ENCODE measurements around the gene MNT.

The MNT gene

DNA sequence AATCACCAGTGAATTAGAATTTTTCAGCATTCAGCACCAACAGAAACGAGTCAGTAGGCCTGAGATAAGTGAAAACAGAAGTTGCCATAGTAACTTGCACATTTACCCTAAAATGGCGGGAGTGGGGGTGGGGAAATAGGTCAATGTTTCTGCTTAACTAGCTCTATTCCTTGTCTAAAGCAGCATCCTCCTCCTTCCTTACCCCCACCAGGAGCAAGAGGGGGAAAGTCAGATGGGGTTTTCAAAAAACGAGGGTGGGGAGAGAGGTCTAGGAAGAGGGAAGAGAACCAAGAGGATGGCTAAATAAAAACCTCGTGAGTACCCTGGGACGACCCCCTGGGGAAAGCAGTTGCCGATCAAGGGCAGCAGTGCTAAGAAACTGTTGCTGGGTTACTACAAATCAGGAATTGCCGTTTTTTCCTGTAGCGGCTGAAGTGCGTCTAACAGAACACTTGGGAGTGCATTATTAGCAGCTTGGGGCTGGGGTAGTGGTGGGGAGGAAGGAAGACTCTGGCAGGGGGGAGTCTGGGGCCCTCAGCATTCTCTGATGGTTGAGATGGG lies 34.4 kb upstream of the MNT start:
- Histone ChIP-seq H3K9me3 (replicated peaks; ENCODE audit: low read length) (no peaks in the 10 kb centered on the region), H3K4me3 (ENCODE audit: low read length) (no peak overlapping the region), H3K4me1 (ENCODE audit: control insufficient read depth, insufficient read depth, low read length) (peaks cover 8% of the 10 kb centered on the region), H3K36me3 (ENCODE audit: insufficient read depth, low read length) (peaks cover 32% of the 10 kb centered on the region), H3K27me3 (ENCODE audit: control insufficient read depth, insufficient read depth, low read length) (no peaks in the 10 kb centered on the region), H3K4me2 (ENCODE audit: low read length) (no peak overlapping the region), H3K9ac (ENCODE audit: low read depth, low read length) (no peak overlapping the region)

DNA sequence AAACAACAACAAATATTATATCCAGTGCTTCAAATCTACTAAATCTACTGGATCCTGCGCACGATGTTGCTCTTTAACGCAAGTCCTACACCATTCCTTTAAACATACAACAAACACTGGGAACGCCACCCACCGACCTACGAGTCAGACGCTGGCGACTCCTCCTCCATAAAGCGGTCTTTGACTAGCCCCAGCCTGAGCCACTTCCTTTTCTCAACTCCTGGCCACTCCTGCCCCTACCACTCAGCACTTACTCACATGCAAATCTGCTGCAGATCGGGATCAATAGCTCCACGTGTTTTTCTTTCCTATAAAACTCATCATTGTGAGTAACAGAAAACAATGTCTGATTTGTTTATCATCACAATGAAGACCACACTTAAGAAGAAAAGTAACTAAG lies 32.8 kb upstream of the MNT start:
- H3K36me3 ChIP-seq (ENCODE audit: insufficient read depth, low read length), result peaks cover 25% of the 10 kb centered on the region
- H3K4me1 ChIP-seq (ENCODE audit: control insufficient read depth, insufficient read depth, low read length), result peaks cover 2% of the 10 kb centered on the region
- H3K9me3 ChIP-seq (replicated peaks; ENCODE audit: low read length), result no peaks in the 10 kb centered on the region

DNA sequence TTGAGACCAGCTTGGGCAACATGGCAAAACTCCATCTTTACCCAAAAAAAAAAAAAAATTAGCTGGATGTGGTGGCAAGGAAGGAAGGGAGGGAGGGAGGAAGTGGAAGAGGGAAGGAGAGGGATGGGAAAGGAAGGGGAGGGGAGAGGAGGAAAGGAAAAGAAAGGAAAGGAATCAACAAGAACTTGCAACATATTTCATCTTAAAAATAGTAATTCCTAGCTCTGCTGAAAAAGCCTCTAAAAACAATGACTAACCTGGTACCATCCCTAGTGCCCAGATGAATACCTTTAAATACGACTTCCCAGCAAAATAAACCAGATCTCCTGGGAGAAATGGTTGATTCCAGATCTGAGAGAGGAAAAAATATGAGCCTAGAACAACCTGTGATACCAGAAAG lies 27.1 kb upstream of the MNT start:
- Histone ChIP-seq H3K9ac (ENCODE audit: low read depth, low read length) (no peak overlapping the region), H3K4me2 (ENCODE audit: low read length) (no peak overlapping the region), H3K9me3 (replicated peaks; ENCODE audit: low read length) (no peaks in the 10 kb centered on the region), H3K4me3 (ENCODE audit: low read length) (no peak overlapping the region), H3K27me3 (ENCODE audit: control insufficient read depth, insufficient read depth, low read length) (no peaks in the 10 kb centered on the region), H3K4me1 (ENCODE audit: control insufficient read depth, insufficient read depth, low read length) (no peaks in the 10 kb centered on the region), H3K36me3 (ENCODE audit: insufficient read depth, low read length) (peaks cover 6% of the 10 kb centered on the region)

More for the DNA sequence above, 32.8 kb upstream of the MNT start:
- no peak overlapping the region for H3K4me3 ChIP-seq (ENCODE audit: low read length)
- no peak overlapping the region for H3K4me2 ChIP-seq (ENCODE audit: low read length)
- no peaks in the 10 kb centered on the region for H3K27me3 ChIP-seq (ENCODE audit: control insufficient read depth, insufficient read depth, low read length)
- no peak overlapping the region for H3K9ac ChIP-seq (ENCODE audit: low read depth, low read length)

DNA sequence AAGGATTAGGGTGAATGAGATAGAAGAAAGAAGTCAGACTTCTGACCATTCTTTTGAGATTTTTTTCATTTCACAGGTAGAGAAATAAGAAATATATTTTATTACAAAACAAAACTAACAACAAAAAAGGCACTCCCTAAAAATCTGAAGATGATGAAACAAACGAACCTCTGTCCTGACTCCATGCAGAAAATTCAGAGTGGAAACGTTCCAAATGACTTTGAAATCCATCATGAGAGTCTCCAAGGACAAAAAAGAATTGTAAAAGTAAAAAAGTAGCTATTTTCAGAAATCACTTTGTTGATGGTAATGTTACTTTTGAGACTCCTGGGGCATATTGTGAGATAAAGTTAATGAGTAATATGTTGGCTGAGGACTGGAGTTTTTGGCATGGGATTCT lies 26.4 kb upstream of the MNT start:
- peaks cover 2% of the 10 kb centered on the region for H3K36me3 ChIP-seq (ENCODE audit: insufficient read depth, low read length)
- H3K9ac ChIP-seq (ENCODE audit: low read depth, low read length), result no peak overlapping the region
- no peak overlapping the region for H3K4me2 ChIP-seq (ENCODE audit: low read length)
- no peaks in the 10 kb centered on the region for H3K27me3 ChIP-seq (ENCODE audit: control insufficient read depth, insufficient read depth, low read length)
- H3K4me1 ChIP-seq (ENCODE audit: control insufficient read depth, insufficient read depth, low read length), result no peaks in the 10 kb centered on the region
- H3K9me3 ChIP-seq (replicated peaks; ENCODE audit: low read length), result no peaks in the 10 kb centered on the region
- H3K4me3 ChIP-seq (ENCODE audit: low read length), result no peak overlapping the region

DNA sequence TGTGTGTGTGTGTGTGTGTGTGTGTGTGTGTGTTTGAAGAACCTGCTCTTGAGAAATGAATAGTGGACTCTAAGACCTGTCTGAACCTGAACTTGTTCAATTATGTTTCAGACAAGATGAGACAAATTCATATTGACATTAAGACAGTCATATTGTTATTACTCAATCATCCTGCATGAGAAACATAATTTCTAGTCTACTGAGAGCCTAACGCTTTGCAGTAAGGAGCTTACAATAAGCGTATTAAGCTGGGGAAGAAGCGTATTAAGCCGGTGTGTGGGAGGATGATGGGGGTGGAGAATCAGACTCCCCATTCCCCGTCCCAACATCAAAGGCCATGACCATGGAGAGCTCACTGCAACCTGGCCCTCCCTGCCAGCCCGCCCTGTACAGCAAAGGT lies 22.4 kb upstream of the MNT start:
- H3K4me3 ChIP-seq (ENCODE audit: low read length), result no peak overlapping the region
- H3K36me3 ChIP-seq (ENCODE audit: insufficient read depth, low read length), result peaks cover 17% of the 10 kb centered on the region
- peaks cover 5% of the 10 kb centered on the region for H3K4me1 ChIP-seq (ENCODE audit: control insufficient read depth, insufficient read depth, low read length)
- H3K4me2 ChIP-seq (ENCODE audit: low read length), result no peak overlapping the region
- H3K27me3 ChIP-seq (ENCODE audit: control insufficient read depth, insufficient read depth, low read length), result no peaks in the 10 kb centered on the region
- H3K9ac ChIP-seq (ENCODE audit: low read depth, low read length), result no peak overlapping the region
- H3K9me3 ChIP-seq (replicated peaks; ENCODE audit: low read length), result no peaks in the 10 kb centered on the region

DNA sequence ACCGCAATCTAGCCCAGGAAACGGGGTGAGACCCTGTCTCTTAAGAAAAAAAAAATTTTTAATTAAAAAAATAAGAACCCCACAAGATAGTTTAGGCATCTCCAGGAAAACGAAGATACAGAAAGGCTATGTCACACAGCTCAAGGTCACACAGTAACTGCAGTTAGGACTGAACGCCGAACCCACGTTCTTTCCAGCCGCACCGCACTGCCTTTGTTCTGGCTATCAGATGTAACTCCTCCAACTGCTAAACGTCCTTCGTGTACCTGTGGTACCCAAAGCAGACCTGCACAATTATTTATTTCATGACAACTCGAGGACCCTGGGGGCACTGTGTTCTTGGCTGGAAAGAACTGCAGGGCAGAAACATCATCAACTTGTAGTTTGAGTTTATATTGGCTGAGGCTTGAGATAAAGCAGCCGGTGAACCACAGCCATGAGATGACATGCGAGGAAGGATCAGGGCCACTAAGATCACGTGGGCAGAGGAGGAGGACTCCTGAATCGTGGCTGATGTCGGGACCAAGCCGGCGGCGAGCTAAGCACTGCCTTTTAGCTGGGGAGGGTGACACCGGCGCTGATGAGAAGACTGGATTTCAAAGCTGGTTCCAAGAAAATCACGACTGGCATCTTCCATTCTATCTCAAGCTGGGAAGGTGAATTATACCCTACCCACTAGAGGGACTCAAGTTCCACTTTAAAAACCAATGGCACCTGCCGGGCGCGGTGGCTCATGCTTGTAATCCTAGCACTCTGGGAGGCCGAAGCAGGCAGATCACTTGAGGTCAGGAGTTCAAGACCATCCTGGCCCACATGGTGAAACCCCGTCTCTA lies 20.7 kb upstream of the MNT start:
- Histone ChIP-seq H3K4me1 (ENCODE audit: control insufficient read depth, insufficient read depth, low read length) (peaks cover 5% of the 10 kb centered on the region), H3K9me3 (replicated peaks; ENCODE audit: low read length) (no peaks in the 10 kb centered on the region), H3K4me3 (ENCODE audit: low read length) (no peak overlapping the region), H3K9ac (ENCODE audit: low read depth, low read length) (no peak overlapping the region), H3K4me2 (ENCODE audit: low read length) (no peak overlapping the region), H3K27me3 (ENCODE audit: control insufficient read depth, insufficient read depth, low read length) (no peaks in the 10 kb centered on the region), H3K36me3 (ENCODE audit: insufficient read depth, low read length) (peaks cover 17% of the 10 kb centered on the region)

DNA sequence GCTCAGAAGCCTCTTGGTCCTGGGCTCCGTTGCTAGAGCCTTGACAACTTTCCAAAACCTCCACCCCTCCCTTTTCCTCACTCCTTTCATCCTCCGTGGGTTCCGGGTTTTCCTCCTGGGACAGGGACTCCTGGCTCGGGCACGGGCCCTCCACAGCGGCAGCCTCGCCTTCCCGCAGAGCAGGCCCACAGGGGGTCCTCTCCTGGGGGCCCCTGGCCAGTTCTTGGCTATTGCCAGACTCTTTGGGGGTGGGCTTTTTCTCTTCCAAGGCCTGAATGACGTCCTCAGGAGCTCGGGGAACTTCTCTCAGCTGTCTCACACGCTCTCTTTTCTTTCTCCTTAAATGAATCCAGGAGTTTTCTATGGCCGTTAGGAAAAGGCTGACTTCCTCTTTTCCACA lies 19.3 kb upstream of the MNT start:
- Histone ChIP-seq H3K4me3 (ENCODE audit: low read length) (no peak overlapping the region), H3K9me3 (replicated peaks; ENCODE audit: low read length) (no peaks in the 10 kb centered on the region), H3K9ac (ENCODE audit: low read depth, low read length) (no peak overlapping the region), H3K36me3 (ENCODE audit: insufficient read depth, low read length) (peaks cover 14% of the 10 kb centered on the region), H3K27me3 (ENCODE audit: control insufficient read depth, insufficient read depth, low read length) (no peaks in the 10 kb centered on the region), H3K4me1 (ENCODE audit: control insufficient read depth, insufficient read depth, low read length) (peaks cover 8% of the 10 kb centered on the region), H3K4me2 (ENCODE audit: low read length) (no peak overlapping the region)

DNA sequence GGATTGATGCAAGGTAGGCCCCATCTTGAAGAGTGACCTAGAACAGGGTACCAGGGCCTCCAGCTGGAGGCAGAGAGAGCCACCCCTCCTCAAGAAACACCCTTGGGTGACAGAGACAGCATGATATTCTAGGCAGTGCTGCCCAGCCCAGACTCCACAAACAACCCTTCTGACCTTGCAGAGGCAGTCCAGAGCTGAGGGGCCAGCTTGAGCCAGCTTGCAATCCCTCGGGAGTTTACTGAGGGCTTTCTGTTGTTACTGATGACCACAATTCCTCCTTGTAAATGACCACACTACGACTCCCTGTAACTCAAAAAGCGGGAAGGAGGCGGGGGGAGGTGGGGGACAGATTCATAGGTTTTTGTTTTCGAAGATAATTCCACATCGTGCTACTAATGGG lies 18.6 kb upstream of the MNT start:
- H3K27me3 ChIP-seq (ENCODE audit: control insufficient read depth, insufficient read depth, low read length), result no peaks in the 10 kb centered on the region
- no peak overlapping the region for H3K4me3 ChIP-seq (ENCODE audit: low read length)
- no peaks in the 10 kb centered on the region for H3K9me3 ChIP-seq (replicated peaks; ENCODE audit: low read length)
- H3K36me3 ChIP-seq (ENCODE audit: insufficient read depth, low read length), result peaks cover 19% of the 10 kb centered on the region
- no peak overlapping the region for H3K9ac ChIP-seq (ENCODE audit: low read depth, low read length)
- H3K4me2 ChIP-seq (ENCODE audit: low read length), result no peak overlapping the region
- peaks cover 8% of the 10 kb centered on the region for H3K4me1 ChIP-seq (ENCODE audit: control insufficient read depth, insufficient read depth, low read length)

DNA sequence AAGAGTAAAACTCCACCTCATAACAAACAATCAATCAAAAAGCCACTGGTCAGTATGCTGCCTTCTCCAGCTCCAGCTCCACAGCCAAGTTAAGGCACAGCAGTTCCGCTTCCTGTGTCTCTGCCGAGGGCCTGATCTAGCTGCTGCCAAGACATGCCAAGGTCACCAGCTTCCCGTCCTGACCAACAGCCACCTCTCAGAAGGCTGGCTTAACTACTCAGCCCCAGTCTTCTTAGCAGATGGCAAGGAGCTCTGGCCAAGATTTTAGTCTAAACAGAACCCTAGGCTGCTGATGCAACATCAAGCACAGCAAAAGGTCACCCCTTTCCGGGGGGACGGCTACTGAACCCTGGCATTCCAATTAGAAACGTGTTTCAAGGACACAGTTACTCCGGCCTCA lies 17.7 kb upstream of the MNT start:
- H3K36me3 ChIP-seq (ENCODE audit: insufficient read depth, low read length), result peaks cover 19% of the 10 kb centered on the region
- H3K27me3 ChIP-seq (ENCODE audit: control insufficient read depth, insufficient read depth, low read length), result no peaks in the 10 kb centered on the region
- peaks cover 8% of the 10 kb centered on the region for H3K4me1 ChIP-seq (ENCODE audit: control insufficient read depth, insufficient read depth, low read length)
- H3K4me2 ChIP-seq (ENCODE audit: low read length), result no peak overlapping the region
- H3K9me3 ChIP-seq (replicated peaks; ENCODE audit: low read length), result no peaks in the 10 kb centered on the region
- no peak overlapping the region for H3K4me3 ChIP-seq (ENCODE audit: low read length)
- H3K9ac ChIP-seq (ENCODE audit: low read depth, low read length), result no peak overlapping the region

DNA sequence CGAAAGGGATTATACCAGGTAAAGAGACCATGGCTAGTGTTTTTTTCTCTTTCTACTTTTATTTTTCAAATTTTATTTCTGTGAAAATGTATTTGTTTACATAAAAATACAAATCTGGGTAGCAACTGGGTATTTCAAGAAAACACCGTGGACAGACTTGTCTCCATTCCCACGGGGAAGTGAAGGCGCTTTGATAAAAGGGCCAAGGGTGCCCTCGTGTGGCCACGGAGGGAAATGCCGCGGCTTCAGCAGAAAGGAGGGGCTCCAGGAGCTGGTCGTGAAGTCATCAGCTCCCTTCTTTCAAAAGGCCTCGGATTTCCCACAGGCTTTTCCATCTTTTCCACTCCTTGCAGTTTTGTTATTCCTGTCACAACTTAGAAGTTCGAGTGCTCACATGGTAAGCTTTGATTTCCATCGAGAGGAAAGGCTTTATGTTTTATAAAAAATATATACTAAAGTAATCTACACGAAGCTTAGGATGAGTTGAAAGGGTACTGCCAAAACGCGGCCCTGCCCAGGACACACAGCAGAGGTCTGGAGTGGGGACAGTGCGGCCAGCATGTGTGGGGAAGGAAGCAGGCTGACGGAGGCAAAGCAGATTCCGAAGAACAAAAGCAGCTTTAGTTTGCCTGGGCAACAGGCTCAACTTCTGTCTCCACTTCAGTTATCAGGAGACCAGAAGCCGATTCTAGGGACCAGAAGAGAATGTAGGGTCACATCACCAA lies 15.3 kb upstream of the MNT start:
- H3K9me3 ChIP-seq (replicated peaks; ENCODE audit: low read length), result no peaks in the 10 kb centered on the region
- H3K36me3 ChIP-seq (ENCODE audit: insufficient read depth, low read length), result peaks cover 19% of the 10 kb centered on the region
- no peaks in the 10 kb centered on the region for H3K27me3 ChIP-seq (ENCODE audit: control insufficient read depth, insufficient read depth, low read length)
- H3K9ac ChIP-seq (ENCODE audit: low read depth, low read length), result peak overlapping the region; percentile 48
- no peak overlapping the region for H3K4me2 ChIP-seq (ENCODE audit: low read length)
- peaks cover 18% of the 10 kb centered on the region for H3K4me1 ChIP-seq (ENCODE audit: control insufficient read depth, insufficient read depth, low read length)
- H3K4me3 ChIP-seq (ENCODE audit: low read length), result no peak overlapping the region

DNA sequence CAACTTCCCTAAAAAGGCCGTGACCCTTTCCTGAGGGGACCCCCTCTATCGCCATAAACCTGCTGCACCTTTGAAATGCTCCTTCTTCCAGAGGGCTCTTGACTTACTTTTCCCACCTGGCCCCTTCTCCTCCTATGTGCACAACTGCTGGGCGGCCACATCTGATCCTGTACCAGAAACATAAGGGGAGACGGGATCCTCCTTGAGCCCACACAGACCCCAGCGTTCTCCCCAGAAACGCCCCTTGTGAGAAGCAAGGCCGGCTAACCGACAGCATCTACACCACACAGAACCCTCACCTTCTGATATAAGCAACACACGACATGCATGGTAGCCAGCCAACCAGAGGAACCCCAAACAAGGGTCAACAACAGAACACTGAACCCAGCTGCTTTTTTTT lies 14.2 kb upstream of the MNT start:
- peaks cover 18% of the 10 kb centered on the region for H3K4me1 ChIP-seq (ENCODE audit: control insufficient read depth, insufficient read depth, low read length)
- H3K9me3 ChIP-seq (replicated peaks; ENCODE audit: low read length), result no peaks in the 10 kb centered on the region
- no peaks in the 10 kb centered on the region for H3K27me3 ChIP-seq (ENCODE audit: control insufficient read depth, insufficient read depth, low read length)
- no peak overlapping the region for H3K4me2 ChIP-seq (ENCODE audit: low read length)
- no peak overlapping the region for H3K4me3 ChIP-seq (ENCODE audit: low read length)
- peaks cover 16% of the 10 kb centered on the region for H3K36me3 ChIP-seq (ENCODE audit: insufficient read depth, low read length)
- H3K9ac ChIP-seq (ENCODE audit: low read depth, low read length), result no peak overlapping the region

Data from skeletal muscle satellite cell (primary cell).